ENCODE results near the gene EXOC4.

The EXOC4 gene

DNA sequence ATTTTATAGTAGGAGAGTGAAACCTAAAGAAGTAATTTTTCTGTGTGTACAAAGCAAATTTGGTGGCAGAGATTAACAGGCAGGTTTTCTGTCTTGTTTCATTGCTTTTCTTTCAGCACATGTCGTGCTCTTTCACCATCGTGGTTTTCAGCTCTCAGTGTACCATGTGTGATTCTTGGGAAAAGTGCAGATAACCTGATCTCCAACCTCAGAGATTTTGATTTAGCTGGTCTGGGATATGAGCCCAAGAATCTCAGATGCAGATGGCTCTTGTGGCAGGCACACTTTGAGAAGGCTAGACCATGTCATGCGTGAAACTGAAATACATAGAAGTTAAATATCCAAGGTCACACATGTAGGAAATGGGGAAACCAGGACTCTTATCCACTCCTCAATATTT, 317.4 kb downstream of the EXOC4 start:
- no peak for DNase-seq (ENCODE audit: extremely low read depth, low read depth)

DNA sequence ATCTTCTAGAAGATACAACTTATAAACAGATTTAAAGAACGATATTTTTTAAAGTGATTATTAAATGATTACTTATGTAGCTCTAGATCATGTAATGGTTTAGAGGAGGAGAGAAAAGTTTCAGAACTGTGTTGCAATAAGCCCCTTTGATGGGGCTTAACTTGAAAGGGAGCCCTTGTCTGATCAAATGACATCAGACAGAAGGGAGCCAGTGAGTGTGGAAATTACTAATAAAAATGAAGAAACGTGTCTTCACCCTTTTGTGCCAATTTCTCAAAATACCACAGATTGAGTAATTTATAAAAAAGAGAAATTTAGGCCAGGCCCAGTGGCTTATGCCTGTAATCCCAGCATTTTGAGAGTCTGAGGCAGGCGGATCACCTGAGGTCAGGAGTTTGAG, 318.2 kb downstream of the EXOC4 start:
- no peak for DNase-seq (ENCODE audit: extremely low read depth, low read depth)
- TF ChIP-seq, protein P1, sequence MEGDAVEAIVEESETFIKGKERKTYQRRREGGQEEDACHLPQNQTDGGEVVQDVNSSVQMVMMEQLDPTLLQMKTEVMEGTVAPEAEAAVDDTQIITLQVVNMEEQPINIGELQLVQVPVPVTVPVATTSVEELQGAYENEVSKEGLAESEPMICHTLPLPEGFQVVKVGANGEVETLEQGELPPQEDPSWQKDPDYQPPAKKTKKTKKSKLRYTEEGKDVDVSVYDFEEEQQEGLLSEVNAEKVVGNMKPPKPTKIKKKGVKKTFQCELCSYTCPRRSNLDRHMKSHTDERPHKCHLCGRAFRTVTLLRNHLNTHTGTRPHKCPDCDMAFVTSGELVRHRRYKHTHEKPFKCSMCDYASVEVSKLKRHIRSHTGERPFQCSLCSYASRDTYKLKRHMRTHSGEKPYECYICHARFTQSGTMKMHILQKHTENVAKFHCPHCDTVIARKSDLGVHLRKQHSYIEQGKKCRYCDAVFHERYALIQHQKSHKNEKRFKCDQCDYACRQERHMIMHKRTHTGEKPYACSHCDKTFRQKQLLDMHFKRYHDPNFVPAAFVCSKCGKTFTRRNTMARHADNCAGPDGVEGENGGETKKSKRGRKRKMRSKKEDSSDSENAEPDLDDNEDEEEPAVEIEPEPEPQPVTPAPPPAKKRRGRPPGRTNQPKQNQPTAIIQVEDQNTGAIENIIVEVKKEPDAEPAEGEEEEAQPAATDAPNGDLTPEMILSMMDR (IDR thresholded peaks at IDR 0.05; ENCODE audit: low read depth, low read length): no peak

More for the DNA sequence above, 317.4 kb downstream of the EXOC4 start:
- TF ChIP-seq, protein P1 (IDR thresholded peaks at IDR 0.05; ENCODE audit: low read depth, low read length): no peak

DNA sequence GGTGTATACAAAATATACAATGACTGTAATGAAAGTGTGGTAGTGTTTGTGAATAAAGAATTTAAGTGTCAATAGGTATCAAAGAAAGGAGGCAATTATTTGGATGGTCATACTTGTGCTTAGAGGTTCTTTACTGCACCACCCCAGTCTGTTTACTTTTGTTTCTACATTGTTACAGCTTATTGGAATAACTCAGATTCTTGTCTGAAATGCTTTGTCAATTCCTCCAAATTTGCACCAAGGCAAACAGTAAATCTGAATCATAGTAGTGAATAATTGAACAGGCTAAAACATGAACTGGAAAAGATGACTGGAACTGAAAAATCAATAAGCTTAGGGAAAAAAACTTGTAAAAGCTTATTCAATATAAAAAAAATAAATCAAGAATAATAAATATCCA, 319.2 kb downstream of the EXOC4 start:
- DNase-seq (ENCODE audit: extremely low read depth, low read depth): no peak
- TF ChIP-seq, protein P1 (IDR thresholded peaks at IDR 0.05; ENCODE audit: low read depth, low read length): no peak

DNA sequence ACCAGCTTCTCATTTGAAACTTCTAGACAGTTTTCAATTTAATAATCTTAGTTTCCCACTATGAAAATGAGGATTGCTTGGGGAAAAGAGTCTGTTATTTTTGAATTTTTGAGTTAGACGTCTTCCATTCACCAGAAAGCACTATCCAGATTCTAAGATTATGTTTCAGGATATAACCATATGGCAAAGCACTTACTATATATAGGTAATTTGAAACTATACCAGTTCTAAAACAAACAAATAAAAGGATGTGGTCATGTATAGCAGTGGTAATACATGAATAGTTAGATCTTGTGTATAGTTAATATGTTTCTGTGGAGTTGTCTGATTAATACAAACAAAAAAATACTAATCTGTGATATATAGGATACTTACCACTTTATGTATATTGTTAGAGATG, 320.0 kb downstream of the EXOC4 start:
- TF ChIP-seq, protein P1 (IDR thresholded peaks at IDR 0.05; ENCODE audit: low read depth, low read length): no peak
- DNase-seq (ENCODE audit: extremely low read depth, low read depth): no peak

DNA sequence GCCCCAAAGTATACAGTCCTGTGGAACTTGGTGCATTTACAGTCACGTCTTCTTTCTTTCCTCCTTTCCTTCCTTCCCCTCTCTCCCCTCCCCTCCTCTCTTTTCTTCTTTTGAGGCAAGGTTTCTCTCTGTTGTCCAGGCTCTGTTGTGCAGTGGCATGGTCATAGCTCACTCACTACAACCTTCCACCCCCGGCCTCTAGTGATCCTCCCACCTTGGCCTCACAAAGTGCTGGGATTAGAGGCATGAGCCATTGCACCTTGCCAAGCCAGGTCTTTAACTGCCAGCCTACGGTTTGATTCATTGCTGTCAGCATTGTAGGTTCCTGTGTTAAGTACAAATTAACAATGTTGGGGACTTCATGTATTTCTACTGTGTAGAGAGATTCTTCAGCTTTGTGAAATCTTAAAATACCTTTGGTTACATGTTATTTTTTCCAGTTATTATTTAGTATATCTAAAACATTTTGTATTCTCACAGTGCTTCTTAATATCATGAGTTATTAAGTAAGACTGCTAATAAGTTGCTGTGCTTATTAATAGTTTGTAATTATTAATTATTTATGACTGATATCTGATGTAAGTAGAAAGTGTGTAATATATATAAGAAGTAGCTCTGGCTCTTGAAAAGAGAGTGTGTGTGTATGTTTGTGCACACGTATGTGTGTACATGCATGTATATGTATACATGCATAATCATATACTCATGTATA, 320.8 kb downstream of the EXOC4 start:
- TF ChIP-seq, protein P1 (IDR thresholded peaks at IDR 0.05; ENCODE audit: low read depth, low read length): no peak
- DNase-seq (ENCODE audit: extremely low read depth, low read depth): no peak

DNA sequence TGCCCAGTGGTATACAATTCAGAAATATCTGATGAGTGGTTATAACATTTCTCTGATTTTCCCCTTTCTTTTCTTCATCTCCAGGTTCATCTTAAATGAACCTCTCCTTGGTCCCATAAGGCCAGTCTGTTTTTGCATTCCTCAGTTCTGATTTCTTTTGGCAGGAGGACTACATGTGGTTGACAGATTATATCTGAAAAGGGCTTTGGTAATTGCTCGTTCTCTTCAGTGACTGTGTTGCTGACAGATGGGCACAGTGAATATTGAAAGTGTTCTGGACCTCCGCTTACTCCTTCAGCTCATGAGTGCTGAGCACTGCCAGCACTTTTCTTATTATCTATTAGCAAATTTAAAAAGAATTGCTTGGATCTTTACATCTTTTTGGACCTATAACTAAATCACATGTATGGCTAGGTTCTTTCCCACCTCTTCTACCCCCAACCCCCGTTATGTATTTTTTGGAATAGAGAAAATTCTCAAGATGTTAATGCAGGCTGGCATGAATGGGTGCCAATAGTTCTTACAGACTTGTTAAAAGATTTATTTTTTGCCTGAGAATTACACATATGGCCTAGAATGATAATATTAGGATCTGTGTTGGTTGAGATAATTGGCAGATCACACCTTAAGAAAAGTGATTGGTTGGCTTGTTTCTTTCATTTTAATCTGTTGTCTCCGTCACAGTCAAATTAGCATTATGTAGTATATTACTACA, 323.0 kb downstream of the EXOC4 start:
- no peak for DNase-seq (ENCODE audit: extremely low read depth, low read depth)

More for the DNA sequence above, 323.0 kb downstream of the EXOC4 start:
- TF ChIP-seq, protein P1 (IDR thresholded peaks at IDR 0.05; ENCODE audit: low read depth, low read length): no peak

Measured in AG09319 (cell line).